NCI-H2107 treated with DMSO at 0.1 percent for 48 hours (cell line): ENCODE data around the gene STRIP1.
"Not testable (repeated sequence)": the region's sequence is repeated elsewhere in the genome, so short reads cannot be mapped to it uniquely, and the experiment has no call there.

Source experiments
- DNase-seq: peaks from one replicate; lab custom pipeline; 2025; ENCODE audit not compliant: unreplicated experiment; lab: John Stamatoyannopoulos, UW

The STRIP1 gene

DNA sequence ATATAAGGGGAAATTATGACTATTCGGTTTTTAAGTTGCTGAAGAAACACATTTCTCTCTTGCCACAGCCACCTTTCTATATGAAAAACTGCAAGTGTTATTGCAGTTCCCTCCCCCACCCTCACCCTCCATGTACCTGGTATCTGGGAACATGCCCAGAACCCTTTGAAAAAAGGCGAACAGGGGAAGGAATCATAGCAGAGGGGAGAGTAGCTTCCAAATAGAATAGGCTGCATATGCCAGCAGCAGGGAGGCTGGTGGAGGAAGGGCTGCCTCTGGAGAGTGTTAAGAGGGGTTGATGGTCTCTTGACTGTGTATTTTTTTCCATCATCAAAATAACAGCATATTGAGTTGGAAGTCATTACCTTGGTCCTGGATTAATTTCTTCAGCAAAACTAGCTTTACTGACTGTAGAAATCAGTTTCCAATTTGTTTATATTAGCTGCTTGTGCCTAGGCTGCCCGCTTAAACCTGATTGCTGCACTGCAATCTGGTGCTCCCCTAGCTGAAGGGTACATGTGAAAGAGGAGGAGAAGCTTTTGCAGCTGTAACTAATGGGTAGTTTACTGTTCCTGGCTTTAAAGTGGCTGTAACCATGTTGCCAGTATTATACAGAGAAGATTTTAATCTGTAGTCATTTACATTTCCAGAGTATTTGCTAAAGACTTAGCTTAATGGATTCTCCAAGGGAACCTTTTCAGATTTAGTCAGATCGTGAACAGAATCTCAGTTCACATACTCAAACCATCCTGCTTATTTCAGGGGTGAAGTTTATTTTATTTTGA, 27.2 kb upstream of the STRIP1 start:
- peak; percentile 49 for DNase-seq

DNA sequence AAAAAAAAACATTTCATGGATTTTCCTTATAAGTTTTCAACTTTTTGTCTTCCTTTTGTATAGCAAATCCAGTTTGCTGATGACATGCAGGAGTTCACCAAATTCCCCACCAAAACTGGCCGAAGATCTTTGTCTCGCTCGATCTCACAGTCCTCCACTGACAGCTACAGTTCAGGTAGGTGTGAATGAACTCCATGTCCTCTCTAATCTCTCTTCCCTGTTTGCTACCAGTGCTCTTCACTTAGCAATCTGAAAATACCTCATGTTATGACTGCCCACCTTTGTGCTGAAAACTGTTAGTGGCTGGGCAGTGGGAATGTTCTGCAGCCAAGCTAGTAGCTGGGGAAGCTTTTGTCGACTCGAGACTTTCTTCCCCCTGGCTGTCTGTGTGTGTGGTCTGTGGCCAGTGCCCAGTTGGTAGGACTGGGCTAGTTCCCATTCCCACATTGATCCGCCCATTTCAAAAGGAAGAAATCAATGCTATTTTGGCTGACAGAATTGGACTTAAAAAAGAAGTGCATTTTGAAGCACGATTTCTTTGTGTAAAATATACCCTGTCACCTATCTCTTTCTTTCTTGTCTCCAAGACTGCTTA, 25.4 kb upstream of the STRIP1 start:
- no peak for DNase-seq

DNA sequence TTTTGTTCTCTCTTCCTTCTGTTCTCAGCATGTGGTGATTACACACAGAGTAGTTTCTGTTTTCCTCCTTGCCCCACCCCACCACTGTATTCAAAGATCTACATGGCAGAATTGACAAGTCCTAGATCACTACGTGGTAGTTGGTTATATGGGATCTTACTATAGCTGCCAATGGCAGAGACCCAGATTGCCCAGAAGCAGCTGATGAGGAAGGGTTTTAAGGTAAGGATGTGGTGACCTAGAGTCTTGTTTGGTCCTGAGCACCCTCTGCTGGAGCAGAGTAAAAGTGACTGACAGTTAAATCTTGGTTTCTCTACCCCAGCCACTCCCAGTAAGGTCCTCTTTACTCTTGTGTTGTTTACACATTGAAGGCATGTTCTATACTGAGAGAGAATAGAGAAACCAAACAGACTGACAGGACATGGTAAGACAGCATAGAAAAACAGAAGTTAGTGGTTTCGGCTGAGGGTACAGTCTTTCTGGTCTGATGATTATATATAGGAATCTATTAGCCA, 22.8 kb upstream of the STRIP1 start:
- peak; percentile 53 for DNase-seq

- DNase-seq = no peak
Measured at GRCh38 chr1:110012100-110012780, 22.2 kb upstream of the STRIP1 start.

- DNase-seq = no peak
Measured at GRCh38 chr1:110017792-110018191, 16.6 kb upstream of the STRIP1 start.

- DNase-seq = no peak
Measured at GRCh38 chr1:110018396-110018795, 16.0 kb upstream of the STRIP1 start.

GRCh38 chr1:110019770-110020169, 14.7 kb upstream of the STRIP1 start:
- DNase-seq = no peak

GRCh38 chr1:110021285-110021684, 13.1 kb upstream of the STRIP1 start:
- DNase-seq = no peak

- DNase-seq = no peak
Measured at GRCh38 chr1:110024613-110025012, 9.8 kb upstream of the STRIP1 start.

DNA sequence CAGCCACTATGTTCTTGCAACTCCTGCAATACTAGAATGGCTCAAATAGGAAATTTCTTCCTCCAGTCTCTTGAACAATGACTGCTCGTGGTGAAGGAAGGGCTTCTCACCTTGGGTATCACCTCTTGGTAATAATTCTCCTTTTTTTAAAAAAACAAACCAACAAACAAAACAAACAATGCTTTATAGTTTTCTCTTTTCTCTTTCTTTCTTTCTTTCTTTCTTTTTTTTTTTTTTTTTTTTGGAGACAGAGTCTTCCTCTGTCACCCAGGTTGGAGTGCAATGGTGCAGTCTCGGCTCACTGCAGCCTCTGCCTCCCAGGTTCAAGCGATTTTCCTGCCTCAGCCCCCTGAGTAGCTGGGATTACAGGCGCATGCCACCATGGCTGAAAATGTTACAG, 3.7 kb upstream of the STRIP1 start:
- DNase-seq = not testable (repeated sequence)

DNA sequence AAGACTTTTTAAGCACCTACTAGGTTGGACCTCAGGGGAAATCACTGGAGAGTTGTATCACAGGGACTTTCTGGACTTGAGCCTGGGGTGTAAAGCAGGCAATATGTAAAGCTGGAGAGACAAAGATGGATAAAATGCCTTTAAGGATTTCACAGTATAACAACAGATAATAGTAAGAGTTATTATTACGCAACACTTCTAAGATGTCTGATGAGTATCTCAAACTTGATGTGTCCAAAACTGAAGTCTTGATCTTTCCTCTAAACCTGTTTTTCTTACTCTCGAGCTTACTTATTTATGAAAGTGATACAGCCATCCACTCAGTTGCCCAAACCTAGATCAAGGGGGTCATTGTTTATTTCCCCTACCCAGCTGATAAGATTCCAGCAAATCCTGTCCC, 2.1 kb upstream of the STRIP1 start:
- DNase-seq = no peak

GRCh38 chr1:110033421-110033820, 1.0 kb upstream of the STRIP1 start:
- DNase-seq = no peak

- DNase-seq = no peak
Measured at GRCh38 chr1:110034040-110034450, 379 bp upstream of the STRIP1 start.

- peak; percentile 47 for DNase-seq
Measured at GRCh38 chr1:110035236-110035752, 870 bp downstream of the STRIP1 start.

DNA sequence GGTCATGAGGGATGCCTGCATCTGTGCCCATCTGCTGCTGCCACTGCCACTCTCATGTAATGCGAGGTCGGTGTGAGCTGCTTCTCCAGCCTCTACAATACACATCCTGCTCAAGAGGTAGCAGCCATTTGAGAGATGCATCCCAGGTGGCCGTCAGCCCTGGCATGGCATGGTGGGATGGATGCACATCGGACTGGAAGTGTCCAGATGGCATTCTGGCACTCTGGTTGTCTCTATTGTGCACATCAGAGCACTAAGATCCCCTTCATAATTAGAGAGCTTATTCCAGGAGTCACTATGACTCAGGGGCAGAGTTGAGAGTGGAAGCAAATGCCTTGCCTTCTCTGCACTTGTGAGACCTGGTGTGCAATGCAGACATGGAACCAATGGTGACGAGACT, 3.8 kb downstream of the STRIP1 start:
- DNase-seq = no peak

DNA sequence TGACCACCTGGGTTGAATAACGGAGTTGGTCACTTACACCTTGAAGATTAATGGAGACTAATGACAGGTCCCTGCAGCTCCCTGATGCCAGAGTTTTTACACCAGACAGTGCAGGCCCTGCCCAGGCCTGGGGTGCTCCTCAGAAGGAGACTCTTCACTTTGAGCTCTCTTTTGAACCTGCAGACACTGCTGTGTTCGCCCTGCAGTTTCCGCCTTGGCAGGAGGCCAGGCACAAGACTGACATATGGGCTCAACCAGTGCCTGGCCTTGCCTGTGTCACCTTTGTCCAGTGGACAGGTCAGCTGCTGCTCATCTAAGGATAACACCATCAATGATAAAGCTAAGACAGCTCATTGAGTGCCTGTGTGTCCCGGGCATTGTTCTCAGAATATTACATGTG, 5.2 kb downstream of the STRIP1 start:
- DNase-seq = no peak

DNA sequence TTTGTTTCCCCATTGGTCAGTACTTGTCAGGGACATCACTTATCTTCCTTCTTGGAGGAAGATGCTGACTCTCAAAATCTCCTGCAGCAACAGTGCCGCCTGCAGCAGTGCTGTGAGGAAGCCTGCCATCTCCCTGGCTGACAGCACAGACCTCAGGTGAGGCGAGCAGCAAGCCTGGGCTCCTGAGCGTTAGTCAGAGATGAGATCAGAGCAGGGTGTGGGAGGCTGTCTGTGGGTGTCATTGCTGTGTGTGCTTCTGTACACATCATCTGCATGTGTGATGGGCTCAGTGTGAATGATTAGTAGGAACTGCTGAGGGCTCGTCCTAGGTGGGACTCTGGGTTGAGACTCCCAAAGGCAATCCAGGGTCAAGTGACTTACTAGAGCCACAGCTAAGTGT, 6.1 kb downstream of the STRIP1 start:
- DNase-seq = no peak

DNA sequence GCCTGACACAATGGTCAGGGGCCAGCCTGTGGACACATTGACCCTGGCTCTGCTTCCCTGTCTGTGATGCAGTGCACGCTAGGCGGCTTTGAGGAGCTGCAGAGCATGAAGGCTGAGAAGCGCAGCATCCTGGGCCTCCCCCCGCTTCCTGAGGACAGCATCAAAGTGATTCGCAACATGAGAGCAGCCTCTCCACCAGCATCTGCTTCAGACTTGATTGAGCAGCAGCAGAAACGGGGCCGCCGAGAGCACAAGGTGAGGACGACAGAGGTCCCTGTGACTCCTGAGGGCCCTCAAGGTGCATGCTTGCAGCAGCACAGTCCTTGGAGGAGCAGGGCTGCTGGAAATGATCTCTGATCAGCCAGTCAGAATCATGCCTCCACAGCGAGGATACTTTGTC, 8.6 kb downstream of the STRIP1 start:
- DNase-seq = no peak

GRCh38 chr1:110047463-110047862, 13.0 kb downstream of the STRIP1 start:
- DNase-seq = no peak

GRCh38 chr1:110048240-110048639, 13.8 kb downstream of the STRIP1 start:
- no peak for DNase-seq

- no peak for DNase-seq
Measured at GRCh38 chr1:110048923-110049601, 14.6 kb downstream of the STRIP1 start.
